HEK293 (cell line): ENCODE measurements around the gene KDM6A.

ENCODE experiments used
- CTCF ChIA-PET: fragments of 350-600 bp; formaldehyde crosslinking; extraction: SDS; loops from one replicate; lab custom pipeline; 2021; ENCODE audit warnings: antibody characterized with exemption; lab: Yijun Ruan, JAX
- POLR2A ChIA-PET: fragments of 300-600 bp; formaldehyde crosslinking; extraction: SDS; loops from one replicate; lab custom pipeline; 2020; ENCODE audit warnings: antibody characterized with exemption, inconsistent platforms; lab: Yijun Ruan, JAX
- H3K27ac ChIP-seq: fragments of 200-500 bp; sonication (Bioruptor generic); 2 replicates; pipeline ENCODE4 v1.5.1; 2014; ENCODE audit warnings: low read depth, low read length, control low read depth, inconsistent platforms; ENCODE audit errors: extremely low read depth
- H3K36me3 ChIP-seq, 2 experiments: fragments of 200-500 bp in 1 of 2; sonication (Bioruptor generic) in 1 of 2; 1 replicate in 1 of 2; 2 replicates in 1 of 2; pipeline ENCODE4 v1.5.1; 2014 to 2017; ENCODE audit warnings: inconsistent platforms in 2 of 2, low read length in 2 of 2; ENCODE audit not compliant: control insufficient read depth in 2 of 2, insufficient read depth in 1 of 2
- H3K4me1 ChIP-seq: fragments of 200-500 bp; sonication (Bioruptor generic); 2 replicates; pipeline ENCODE4 v1.5.1; 2014; ENCODE audit warnings: mild to moderate bottlenecking, low read length, inconsistent platforms; ENCODE audit not compliant: control insufficient read depth, insufficient read depth
- H3K4me3 ChIP-seq: 2 replicates; pipeline ENCODE4 v1.5.1; 2011; ENCODE audit warnings: low read depth, mild to moderate bottlenecking, control low read depth, low read length, moderate library complexity
- H3K9me3 ChIP-seq: fragments of 200-500 bp; sonication (Bioruptor generic); 2 replicates; pipeline ENCODE4 v1.5.1; 2014; ENCODE audit warnings: low read depth, low read length, inconsistent platforms; ENCODE audit not compliant: control insufficient read depth, insufficient read depth
- BCL6B ChIP-seq: fragments of 450-650 bp; formaldehyde crosslinking; IDR thresholded peaks from 2 replicates; pipeline ENCODE4 v1.5.1; 2017; ENCODE audit warnings: missing biosample characterization, missing genetic modification characterization
- HOXC10 ChIP-seq: sonication (generic); formaldehyde crosslinking; IDR thresholded peaks from 2 replicates; pipeline ENCODE4 v1.8.1; 2023; ENCODE audit warnings: mild to moderate bottlenecking, missing genetic modification reagents
- KLF16 ChIP-seq: fragments of 450-650 bp; formaldehyde crosslinking; IDR thresholded peaks from 2 replicates; pipeline ENCODE4 v1.5.1; 2017; ENCODE audit warnings: missing biosample characterization, missing genetic modification characterization
- KLF7 ChIP-seq: fragments of 450-650 bp; formaldehyde crosslinking; IDR thresholded peaks from 2 replicates; pipeline ENCODE4 v1.5.1; 2016; ENCODE audit warnings: missing biosample characterization, missing genetic modification characterization, borderline replicate concordance
- PRDM1 ChIP-seq: fragments of 450-650 bp; formaldehyde crosslinking; IDR thresholded peaks from 2 replicates; pipeline ENCODE4; 2016; ENCODE audit warnings: missing biosample characterization, missing genetic modification characterization
- REPIN1 ChIP-seq: fragments of 450-650 bp; formaldehyde crosslinking; IDR thresholded peaks from 2 replicates; pipeline ENCODE4 v1.5.1; 2017; ENCODE audit warnings: missing biosample characterization, missing genetic modification characterization, low read depth
- SCRT1 ChIP-seq: fragments of 450-650 bp; formaldehyde crosslinking; IDR thresholded peaks from 2 replicates; pipeline ENCODE4 v1.5.1; 2016; ENCODE audit warnings: missing biosample characterization, missing genetic modification characterization, borderline replicate concordance
- ZBTB26 ChIP-seq: fragments of 450-650 bp; formaldehyde crosslinking; optimal IDR thresholded peaks from 2 replicates; pipeline ENCODE3; 2016; ENCODE audit warnings: missing biosample characterization, mild to moderate bottlenecking, missing genetic modification characterization
- ZNF132 ChIP-seq: fragments of 450-650 bp; formaldehyde crosslinking; IDR thresholded peaks from 2 replicates; pipeline ENCODE4 v1.5.1; 2017; ENCODE audit warnings: missing biosample characterization, missing genetic modification characterization, borderline replicate concordance
- ZNF133 ChIP-seq: fragments of 450-650 bp; formaldehyde crosslinking; IDR thresholded peaks from 2 replicates; pipeline ENCODE4 v1.5.1; 2016; ENCODE audit warnings: missing biosample characterization, missing genetic modification characterization
- ZNF248 ChIP-seq: fragments of 450-650 bp; formaldehyde crosslinking; IDR thresholded peaks from 2 replicates; pipeline ENCODE4 v1.5.1; 2017; ENCODE audit warnings: missing biosample characterization, missing genetic modification characterization
- ZNF280C ChIP-seq: fragments of 450-650 bp; formaldehyde crosslinking; IDR thresholded peaks from 2 replicates; pipeline ENCODE4 v1.5.1; 2016; ENCODE audit warnings: missing biosample characterization, missing genetic modification characterization
- ZNF324 ChIP-seq: fragments of 450-650 bp; formaldehyde crosslinking; IDR thresholded peaks from 2 replicates; pipeline ENCODE4 v1.5.1; 2016; ENCODE audit warnings: missing biosample characterization, missing genetic modification characterization
- ZNF391 ChIP-seq: fragments of 450-650 bp; formaldehyde crosslinking; IDR thresholded peaks from 2 replicates; pipeline ENCODE4 v1.5.1; 2016; ENCODE audit warnings: low read depth, missing biosample characterization, missing genetic modification characterization, borderline replicate concordance
- ZNF426 ChIP-seq: fragments of 450-650 bp; formaldehyde crosslinking; IDR thresholded peaks from 2 replicates; pipeline ENCODE4 v1.5.1; 2017; ENCODE audit warnings: missing biosample characterization, missing genetic modification characterization, mild to moderate bottlenecking, inconsistent platforms, moderate library complexity
- ZNF488 ChIP-seq: fragments of 450-650 bp; formaldehyde crosslinking; IDR thresholded peaks from 2 replicates; pipeline ENCODE4 v1.5.1; 2016; ENCODE audit warnings: missing biosample characterization, missing genetic modification characterization
- ZNF529 ChIP-seq: fragments of 450-650 bp; formaldehyde crosslinking; IDR thresholded peaks from 2 replicates; pipeline ENCODE4 v1.5.1; 2017; ENCODE audit warnings: missing genetic modification characterization, missing biosample characterization; ENCODE audit not compliant: insufficient replicate concordance
- ZNF629 ChIP-seq: fragments of 450-650 bp; formaldehyde crosslinking; IDR thresholded peaks from 2 replicates; pipeline ENCODE4 v1.5.1; 2017; ENCODE audit warnings: missing biosample characterization, missing genetic modification characterization
- ZNF76 ChIP-seq: fragments of 450-650 bp; formaldehyde crosslinking; IDR thresholded peaks from 2 replicates; pipeline ENCODE4; 2016; ENCODE audit warnings: low read depth, missing biosample characterization, missing genetic modification characterization, borderline replicate concordance
- ZNF837 ChIP-seq: fragments of 450-650 bp; formaldehyde crosslinking; IDR thresholded peaks from 2 replicates; pipeline ENCODE4 v1.5.1; 2016; ENCODE audit warnings: missing biosample characterization, missing genetic modification characterization
- ZNF843 ChIP-seq: fragments of 450-650 bp; formaldehyde crosslinking; IDR thresholded peaks from 2 replicates; pipeline ENCODE4 v1.5.1; 2016; ENCODE audit warnings: missing biosample characterization, missing genetic modification characterization
- ZSCAN30 ChIP-seq: fragments of 450-650 bp; IDR thresholded peaks from 2 replicates; pipeline ENCODE4 v1.5.1; 2018; ENCODE audit warnings: missing biosample characterization, mild to moderate bottlenecking, missing genetic modification characterization, moderate library complexity

Gene KDM6A

GRCh38 chrX:44935172-44935571 lies 62.2 kb downstream of the KDM6A start (continued):
- TF ChIP-seq BCL6B (tag by site-specific recombination): no peak
- no peak for TF ChIP-seq ZNF629 (tag by site-specific recombination)
- TF ChIP-seq SCRT1 (tag by site-specific recombination): no peak
- no peak for TF ChIP-seq ZNF391

- POLR2A ChIA-PET: no interaction called here
- H3K9me3 ChIP-seq: no peaks in the 10 kb centered on the region
- H3K4me3 ChIP-seq: no peak overlapping the region
- H3K36me3 ChIP-seq: no peaks in the 10 kb centered on the region; a peak in 1 of 3 replicates
- 0 out of 2 replicates have a peak, but pooled peaks cover 10% of the 10 kb centered on the region for H3K4me1 ChIP-seq
- CTCF ChIA-PET: interaction anchor here (0.6 to 2.3 kb wide), 2 partner anchors 18 to 391 kb away, joined by 3 to 8 read pairs; no protein-coding TSS in a partner anchor
- no peak overlapping the region for H3K27ac ChIP-seq
- no peak for TF ChIP-seq HOXC10 (CRISPR knock-in tag)
- TF ChIP-seq ZNF280C (tag by site-specific recombination): no peak
- TF ChIP-seq ZNF133: no peak
Measured at GRCh38 chrX:44935640-44936039, 62.7 kb downstream of the KDM6A start.

- Histone ChIP-seq H3K27ac (no peak overlapping the region), H3K9me3 (no peaks in the 10 kb centered on the region), H3K36me3 (no peaks in the 10 kb centered on the region; a peak in 1 of 3 replicates), H3K4me3 (no peak overlapping the region), H3K4me1 (0 out of 2 replicates have a peak, but pooled peaks cover 10% of the 10 kb centered on the region)
- POLR2A ChIA-PET: no interaction called here
- TF ChIP-seq PRDM1 (tag by site-specific recombination): no peak
- no peak for TF ChIP-seq ZNF324 (tag by site-specific recombination)
- TF ChIP-seq ZNF488: no peak
- no peak for TF ChIP-seq ZNF426 (tag by site-specific recombination)
- TF ChIP-seq ZNF843 (tag by site-specific recombination): no peak
- no peak for TF ChIP-seq REPIN1 (tag by site-specific recombination)
- no peak for TF ChIP-seq ZBTB26
- no peak for TF ChIP-seq ZNF391
- TF ChIP-seq ZNF76: no peak
- no peak for TF ChIP-seq ZSCAN30
- TF ChIP-seq ZNF248 (tag by site-specific recombination): no peak
- no peak for TF ChIP-seq KLF7 (tag by site-specific recombination)
- no peak for TF ChIP-seq ZNF132
- TF ChIP-seq ZNF529 (tag by site-specific recombination): no peak
- no peak for TF ChIP-seq KLF16 (tag by site-specific recombination)
- TF ChIP-seq ZNF837 (tag by site-specific recombination): no peak
- CTCF ChIA-PET: no interaction called here
Measured at GRCh38 chrX:44937606-44938005, 64.6 kb downstream of the KDM6A start.
